CD4-positive, alpha-beta T cell (primary cell): ENCODE results near the gene DSC2. TPM values are rescaled to one million over a fixed set of nuclear protein-coding genes. Genes with fewer than 3 reads are reported as not detected.

Experiments
- ATAC-seq: fragments of 200-7000 bp; cut with Tn5 transposase; one replicate; pipeline ENCODE4 v1.10.0; 2022; ENCODE audit warnings: mild to moderate bottlenecking; ENCODE audit not compliant: poor library complexity
- CTCF ChIA-PET: fragments of 350-600 bp; sonication (Branson Sonifier 250); formaldehyde crosslinking; loops from one replicate; lab custom pipeline; 2021; ENCODE audit warnings: antibody characterized with exemption, inconsistent platforms; lab: Charles Lee
- POLR2A ChIA-PET: fragments of 350-600 bp; sonication (Branson Sonifier 250); formaldehyde crosslinking; loops from one replicate; lab custom pipeline; 2021; ENCODE audit warnings: antibody characterized with exemption, inconsistent platforms; lab: Charles Lee
- DNase-seq, 14 experiments: peaks; one replicate each; pipeline ENCODE4 v3.0.0-alpha.2; 2013 to 2020; ENCODE audit warnings: mixed read lengths in 2 of 14
- H3K27ac ChIP-seq, 2 donors: one replicate each; pipeline versions ENCODE4 v1.5.1 to v1.7.0; 2013; ENCODE audit warnings: low read length in 2 of 2, low read depth in 1 of 2, mild to moderate bottlenecking in 1 of 2
- H3K27me3 ChIP-seq, 2 experiments: 1 replicate in 1 of 2; 2 replicates in 1 of 2; pipeline versions ENCODE4 v1.6.1 to v1.7.0; 2013; ENCODE audit warnings: low read length in 2 of 2, control low read depth in 1 of 2, mild to moderate bottlenecking in 1 of 2, moderate library complexity in 1 of 2; ENCODE audit not compliant: insufficient read depth in 2 of 2, control insufficient read depth in 1 of 2
- H3K36me3 ChIP-seq: one replicate; pipeline ENCODE4 v1.6.1; 2013; ENCODE audit warnings: low read length, control low read depth; ENCODE audit not compliant: insufficient read depth
- H3K4me1 ChIP-seq: one replicate; pipeline ENCODE4 v1.6.1; 2013; ENCODE audit warnings: low read length, control low read depth; ENCODE audit not compliant: insufficient read depth
- H3K4me3 ChIP-seq: one replicate; pipeline ENCODE4 v1.5.1; 2013; ENCODE audit warnings: mild to moderate bottlenecking, low read length, moderate library complexity
- H3K9me3 ChIP-seq, 2 experiments: 1 replicate in 1 of 2; 2 replicates in 1 of 2; pipeline versions ENCODE4 v1.6.1 to v1.7.0; 2013; ENCODE audit warnings: low read length in 2 of 2, mild to moderate bottlenecking in 2 of 2, control low read depth in 1 of 2, moderate library complexity in 1 of 2; ENCODE audit not compliant: control insufficient read depth in 1 of 2, insufficient read depth in 1 of 2
- H3K27ac Mint-ChIP-seq: one replicate; pipeline ENCODE4 v1.8.0; 2020; ENCODE audit warnings: mixed read lengths
- H3K27me3 Mint-ChIP-seq: one replicate; pipeline ENCODE4 v1.8.0; 2021; ENCODE audit warnings: mixed read lengths
- H3K36me3 Mint-ChIP-seq: one replicate; pipeline ENCODE4 v1.8.0; 2021; ENCODE audit warnings: low read depth, mixed read lengths
- H3K4me1 Mint-ChIP-seq: one replicate; pipeline ENCODE4 v1.8.0; 2021; ENCODE audit warnings: low read depth, mixed read lengths
- H3K4me3 Mint-ChIP-seq: one replicate; pipeline ENCODE4 v1.8.0; 2020; ENCODE audit warnings: mild to moderate bottlenecking, mixed read lengths
- H3K9me3 Mint-ChIP-seq: one replicate; pipeline ENCODE4 v1.8.0; 2020; ENCODE audit warnings: mixed read lengths
- intact Hi-C, 2 experiments: fragments of 100-400 bp; cut with DNase I in 1 of 2; cut with micrococcal nuclease in 1 of 2; formaldehyde crosslinking; loops; one replicate each; pipeline versions ENCODE4 v1.15.1 to v1.9.0; 2023 to 2025; cut with DNase I, micrococcal nuclease
- total RNA-seq, 174 experiments: library from RNA in 2 of 174; stranded (reverse) in 2 of 174; gene quantifications; one replicate each; pipeline ENCODE4 v1.2.3 and lab custom pipeline; 2021 to 2026
- TF ChIP-seq, protein P1 (sequence below): fragments of 200-600 bp; IDR thresholded peaks from one replicate; pipeline ENCODE4 v1.8.0; 2022; ENCODE audit warnings: antibody characterized with exemption, mild to moderate bottlenecking

Gene DSC2
- total RNA-seq, 2 experiments from 2014 or later = not detected

DNA sequence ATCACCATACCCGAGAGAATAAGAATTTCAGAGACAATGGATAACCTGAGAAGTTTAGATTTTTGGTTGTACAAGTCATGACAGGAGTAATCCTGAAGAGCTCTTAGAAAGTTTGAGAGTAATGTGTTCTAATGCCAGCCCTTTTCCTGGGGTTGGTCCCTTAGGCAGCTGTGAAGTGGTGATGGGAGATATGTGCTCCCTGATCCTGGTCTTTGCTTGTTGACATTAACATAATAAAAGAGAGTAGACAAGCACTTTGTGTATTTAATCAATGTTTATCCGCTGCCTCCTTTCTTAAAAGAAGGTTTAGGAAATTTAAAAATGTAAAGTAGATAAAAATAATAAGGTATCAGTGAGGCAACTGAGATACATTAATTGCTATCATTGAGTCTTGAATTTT, 45.9 kb downstream of the DSC2 start:
- no peaks in the 10 kb centered on the region for H3K36me3 ChIP-seq
- H3K27me3 ChIP-seq = no peaks in the 10 kb centered on the region
- no peak overlapping the region for H3K27ac ChIP-seq
- intact Hi-C loops = no loop called here
- TF ChIP-seq, protein P1, sequence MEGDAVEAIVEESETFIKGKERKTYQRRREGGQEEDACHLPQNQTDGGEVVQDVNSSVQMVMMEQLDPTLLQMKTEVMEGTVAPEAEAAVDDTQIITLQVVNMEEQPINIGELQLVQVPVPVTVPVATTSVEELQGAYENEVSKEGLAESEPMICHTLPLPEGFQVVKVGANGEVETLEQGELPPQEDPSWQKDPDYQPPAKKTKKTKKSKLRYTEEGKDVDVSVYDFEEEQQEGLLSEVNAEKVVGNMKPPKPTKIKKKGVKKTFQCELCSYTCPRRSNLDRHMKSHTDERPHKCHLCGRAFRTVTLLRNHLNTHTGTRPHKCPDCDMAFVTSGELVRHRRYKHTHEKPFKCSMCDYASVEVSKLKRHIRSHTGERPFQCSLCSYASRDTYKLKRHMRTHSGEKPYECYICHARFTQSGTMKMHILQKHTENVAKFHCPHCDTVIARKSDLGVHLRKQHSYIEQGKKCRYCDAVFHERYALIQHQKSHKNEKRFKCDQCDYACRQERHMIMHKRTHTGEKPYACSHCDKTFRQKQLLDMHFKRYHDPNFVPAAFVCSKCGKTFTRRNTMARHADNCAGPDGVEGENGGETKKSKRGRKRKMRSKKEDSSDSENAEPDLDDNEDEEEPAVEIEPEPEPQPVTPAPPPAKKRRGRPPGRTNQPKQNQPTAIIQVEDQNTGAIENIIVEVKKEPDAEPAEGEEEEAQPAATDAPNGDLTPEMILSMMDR = no peak
- Mint-ChIP-seq H3K27me3 (no peaks in the 10 kb centered on the region), H3K9me3 (peaks cover 5% of the 10 kb centered on the region), H3K27ac (no peak overlapping the region), H3K4me3 (no peak overlapping the region), H3K4me1 (no peaks in the 10 kb centered on the region), H3K36me3 (no peaks in the 10 kb centered on the region)
- H3K9me3 ChIP-seq = peaks cover 0 to 3% of the 10 kb centered on the region in 2 experiments
- DNase-seq (no peak), ATAC-seq (no peak)
- ChIA-PET POLR2A (no interaction called here), CTCF (no interaction called here)
- H3K4me3 ChIP-seq = no peak overlapping the region
- no peaks in the 10 kb centered on the region for H3K4me1 ChIP-seq

DNA sequence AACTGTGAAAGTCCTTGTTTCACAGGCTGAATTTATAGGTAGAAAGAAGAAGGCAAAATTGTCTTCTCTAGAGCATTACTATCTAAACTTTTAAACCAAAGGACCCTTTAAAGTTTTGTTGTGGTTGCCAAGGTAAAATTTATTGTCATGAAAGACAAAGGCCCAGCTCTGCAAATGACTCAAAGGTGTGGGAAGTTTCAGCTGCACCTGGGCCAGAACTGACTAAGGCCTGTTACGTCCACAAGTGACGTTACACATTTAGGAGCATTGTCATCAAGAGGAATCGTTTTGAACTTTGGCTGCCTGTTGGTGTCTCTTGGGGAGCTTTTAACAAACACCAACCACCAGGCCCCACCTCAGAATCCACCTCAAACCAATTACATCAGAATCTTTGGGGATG, 51.6 kb downstream of the DSC2 start:
- Mint-ChIP-seq H3K4me3 (no peak overlapping the region), H3K4me1 (no peaks in the 10 kb centered on the region), H3K36me3 (no peaks in the 10 kb centered on the region), H3K9me3 (peaks cover 17% of the 10 kb centered on the region), H3K27ac (no peak overlapping the region), H3K27me3 (peaks cover 11% of the 10 kb centered on the region)
- no peaks in the 10 kb centered on the region for H3K36me3 ChIP-seq
- H3K9me3 ChIP-seq = peaks cover 0 to 3% of the 10 kb centered on the region in 2 experiments
- intact Hi-C loops = no loop called here
- TF ChIP-seq, protein P1 = no peak
- H3K4me1 ChIP-seq = no peaks in the 10 kb centered on the region
- ATAC-seq (no peak), DNase-seq (no peak)
- no peak overlapping the region for H3K4me3 ChIP-seq
- ChIA-PET POLR2A (no interaction called here), CTCF (no interaction called here)
- H3K27me3 ChIP-seq = no peaks in the 10 kb centered on the region
- no peak overlapping the region for H3K27ac ChIP-seq

DNA sequence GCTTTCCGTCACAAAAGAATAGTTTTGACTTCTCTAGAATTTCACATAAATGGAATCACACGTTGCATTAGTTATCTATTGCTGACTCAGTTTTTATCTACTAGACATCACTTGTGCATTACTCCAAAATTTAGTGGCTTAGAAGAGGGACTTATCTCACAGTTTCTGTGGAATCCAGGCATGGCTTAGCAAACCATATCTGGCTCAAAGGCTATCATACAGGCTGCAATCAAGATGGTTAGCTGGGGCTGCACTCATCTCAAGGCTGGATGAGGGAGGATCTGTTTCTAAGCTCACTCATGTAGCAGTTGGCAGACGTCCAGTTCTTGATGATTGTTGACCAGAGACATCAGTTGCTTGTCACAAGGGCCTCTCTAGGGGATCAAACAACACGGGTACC, 53.0 kb downstream of the DSC2 start:
- intact Hi-C loops = no loop called here
- ATAC-seq (no peak), DNase-seq (no peak)
- Histone ChIP-seq H3K9me3 (peaks cover 0 to 3% of the 10 kb centered on the region in 2 experiments), H3K27ac (no peak overlapping the region), H3K4me3 (no peak overlapping the region), H3K27me3 (peaks cover 0 to under 1% of the 10 kb centered on the region in 2 experiments), H3K36me3 (no peaks in the 10 kb centered on the region), H3K4me1 (no peaks in the 10 kb centered on the region)
- peaks cover 17% of the 10 kb centered on the region for H3K9me3 Mint-ChIP-seq
- ChIA-PET CTCF (no interaction called here), POLR2A (no interaction called here)
- peaks cover 18% of the 10 kb centered on the region for H3K27me3 Mint-ChIP-seq
- H3K27ac Mint-ChIP-seq = no peak overlapping the region
- TF ChIP-seq, protein P1 = no peak
- H3K4me3 Mint-ChIP-seq = no peak overlapping the region
- no peaks in the 10 kb centered on the region for H3K4me1 Mint-ChIP-seq
- no peaks in the 10 kb centered on the region for H3K36me3 Mint-ChIP-seq
